HTR-8/SVneo (cell line): ENCODE data around the gene PPM1K.
"Not testable (repeated sequence)": the region's sequence is repeated elsewhere in the genome, so short reads cannot be mapped to it uniquely, and the experiment has no call there.

ENCODE experiments used
- DNase-seq: peaks from one replicate; pipeline ENCODE4 v3.0.0; 2011; ENCODE audit warnings: low spot score, mixed read lengths; ENCODE audit not compliant: insufficient read length
- FAIRE-seq: peaks from 2 replicates; lab custom pipeline; 2011; peaks lifted over from hg19 to GRCh38; lab: Jason Lieb, UNC

Gene PPM1K

GRCh38 chr4:88284439-88285234, at the start of gene PPM1K:
PPM1K (minus strand) TSS chr4:88284561; CDS start chr4:88278583, 5,978 bp downstream.
- DNase-seq (peak; percentile 89), FAIRE-seq (peak; percentile 85)

GRCh38 chr4:88333741-88334405, 49.5 kb upstream of the PPM1K start:
- no peak for FAIRE-seq
- no peak for DNase-seq

GRCh38 chr4:88327665-88328064, 43.3 kb upstream of the PPM1K start:
- FAIRE-seq = no peak
- no peak for DNase-seq

GRCh38 chr4:88320780-88321373, 36.5 kb upstream of the PPM1K start:
- DNase-seq (peak; percentile 19), FAIRE-seq (no peak)

GRCh38 chr4:88320224-88320779, 35.9 kb upstream of the PPM1K start:
- no peak for FAIRE-seq
- DNase-seq = no peak

GRCh38 chr4:88318751-88319350, 34.5 kb upstream of the PPM1K start:
- DNase-seq (no peak), FAIRE-seq (no peak)

GRCh38 chr4:88315460-88316017, 31.2 kb upstream of the PPM1K start:
- no peak for FAIRE-seq

GRCh38 chr4:88313088-88313624, 28.8 kb upstream of the PPM1K start:
- FAIRE-seq = not testable (repeated sequence)

More at GRCh38 chr4:88315460-88316017, 31.2 kb upstream of the PPM1K start:
- no peak for DNase-seq

GRCh38 chr4:88308587-88308986, 24.2 kb upstream of the PPM1K start:
- FAIRE-seq (no peak), DNase-seq (no peak)

More at GRCh38 chr4:88313088-88313624, 28.8 kb upstream of the PPM1K start:
- DNase-seq = not testable (repeated sequence)

- FAIRE-seq (no peak), DNase-seq (no peak)
These were observed 13.5 kb upstream of the PPM1K start for GRCh38 chr4:88297725-88298454.

GRCh38 chr4:88297212-88297516, 12.8 kb upstream of the PPM1K start:
- FAIRE-seq (no peak), DNase-seq (no peak)

- FAIRE-seq (no peak), DNase-seq (no peak)
These were observed 12.3 kb upstream of the PPM1K start for GRCh38 chr4:88296413-88297211.

- DNase-seq = no peak
- no peak for FAIRE-seq
These were observed 11.3 kb upstream of the PPM1K start for GRCh38 chr4:88295656-88296055.

- no peak for FAIRE-seq
- DNase-seq = no peak
These were observed 6.6 kb upstream of the PPM1K start for GRCh38 chr4:88291003-88291402.

GRCh38 chr4:88286897-88287296, 2.5 kb upstream of the PPM1K start:
- DNase-seq (no peak), FAIRE-seq (no peak)

- FAIRE-seq = no peak
- DNase-seq = no peak
These were observed 883 bp upstream of the PPM1K start for GRCh38 chr4:88285235-88285653.

GRCh38 chr4:88283661-88284438, 511 bp downstream of the PPM1K start:
- DNase-seq (peak; percentile 10), FAIRE-seq (no peak)
